HG02973 (cell line): ENCODE data around the gene APMAP.

ENCODE experiments used
- ATAC-seq: cut with Tn5 transposase; IDR thresholded peaks from one replicate; pipeline ENCODE4 v1.9.1; 2021; ENCODE audit warnings: moderate library complexity; ENCODE audit not compliant: unreplicated experiment

APMAP gene

DNA sequence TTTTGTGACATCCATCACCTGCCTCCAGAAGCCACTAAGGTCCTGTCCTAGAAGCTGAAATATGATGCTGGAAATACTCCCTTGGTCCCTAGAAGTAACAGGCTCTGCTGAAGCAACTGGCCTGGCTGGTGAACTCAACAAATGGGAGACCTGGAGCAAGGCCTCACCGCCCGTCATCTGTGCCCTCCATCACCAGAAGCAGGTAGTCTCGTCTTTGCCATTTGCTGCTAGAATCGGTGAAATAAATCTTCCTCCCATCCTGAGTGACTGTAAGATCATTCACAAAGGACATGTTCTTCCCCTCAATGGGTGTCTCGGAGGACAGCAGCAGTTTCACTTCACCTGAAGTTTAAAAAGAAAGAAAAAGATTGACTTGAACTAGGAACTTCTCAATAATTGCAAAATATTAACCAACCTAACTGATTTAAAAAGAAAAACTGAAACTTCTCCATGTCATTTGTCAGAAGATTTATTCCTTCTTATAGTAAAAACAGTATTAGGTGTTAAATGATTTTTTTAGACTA lies 22.5 kb downstream of the APMAP start:
- ATAC-seq: no peak

DNA sequence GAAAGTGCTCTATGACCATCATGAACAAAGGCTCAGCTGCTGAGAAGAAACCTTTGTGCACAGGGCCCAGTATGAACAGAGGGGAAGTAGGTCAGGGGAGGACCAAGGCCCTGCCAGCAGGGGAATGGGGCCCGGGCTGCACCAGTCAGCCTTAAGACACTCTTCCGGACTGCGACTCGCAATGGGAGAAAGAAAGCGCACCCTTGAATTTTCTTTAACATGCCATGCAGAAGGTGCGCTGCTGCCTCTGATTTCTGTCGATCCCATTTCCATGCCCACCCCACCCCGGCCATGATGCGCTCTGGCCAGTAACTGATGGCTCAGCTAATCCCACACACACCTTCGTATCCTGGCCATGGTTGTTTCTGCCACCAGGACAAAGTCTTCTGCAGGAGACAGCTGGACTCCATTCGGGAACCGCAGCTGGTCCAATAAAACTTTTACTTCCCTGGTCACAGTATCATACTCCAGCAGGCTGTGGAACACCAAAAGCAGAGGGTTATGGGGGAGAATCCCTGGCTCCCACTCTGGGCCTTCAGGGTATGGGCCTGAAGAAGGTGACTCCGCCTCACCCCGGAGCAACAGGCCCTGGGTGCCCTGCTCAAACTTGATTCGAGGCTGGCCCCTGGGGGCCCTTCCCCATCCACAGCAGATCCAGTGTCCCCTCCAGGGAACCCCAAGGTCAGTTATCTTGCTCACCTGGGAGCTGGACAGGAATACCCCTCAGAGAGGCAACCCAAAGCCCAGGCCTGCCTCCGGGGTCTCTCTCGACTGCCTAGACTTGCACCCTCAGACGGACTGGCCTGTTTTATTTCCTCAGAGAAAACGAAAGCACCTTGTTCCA lies 23.1 kb downstream of the APMAP start:
- ATAC-seq: no peak

- ATAC-seq: no peak
These were observed 24.2 kb downstream of the APMAP start for GRCh38 chr20:24968278-24968800.

DNA sequence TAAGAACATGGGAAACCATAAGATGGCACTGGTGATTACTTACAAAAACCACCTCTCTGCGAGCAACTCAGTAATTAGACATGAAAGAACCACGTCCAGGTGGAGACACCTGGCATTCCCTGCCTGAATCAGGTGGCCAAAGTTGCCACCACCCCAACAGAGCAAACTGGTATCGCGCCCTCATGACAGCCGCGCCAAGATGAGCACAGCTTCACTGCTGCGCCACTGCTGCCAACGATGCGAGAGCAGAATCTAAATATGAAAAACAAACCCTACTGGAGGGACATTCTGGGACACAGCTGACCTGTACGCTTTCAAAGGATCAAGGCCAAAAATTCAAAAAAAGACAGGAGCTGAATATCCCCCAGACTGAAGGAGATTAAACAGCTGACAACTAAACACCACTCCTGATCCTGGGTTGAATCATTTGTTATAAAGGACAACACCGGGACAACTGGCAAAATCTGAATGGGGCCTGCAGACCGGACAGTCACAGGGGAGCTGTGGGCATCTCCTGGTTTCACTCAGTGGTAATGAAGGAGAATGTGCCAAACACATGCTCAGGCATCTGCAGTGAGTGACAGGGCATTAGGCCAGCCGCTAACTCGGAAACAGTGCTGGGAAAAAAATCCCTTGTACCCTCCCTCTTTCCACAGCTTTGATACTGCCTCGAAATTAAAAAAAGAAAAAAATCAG lies 26.1 kb downstream of the APMAP start:
- ATAC-seq: no peak

GRCh38 chr20:24965065-24965919 lies 27.3 kb downstream of the APMAP start:
- ATAC-seq: no peak

DNA sequence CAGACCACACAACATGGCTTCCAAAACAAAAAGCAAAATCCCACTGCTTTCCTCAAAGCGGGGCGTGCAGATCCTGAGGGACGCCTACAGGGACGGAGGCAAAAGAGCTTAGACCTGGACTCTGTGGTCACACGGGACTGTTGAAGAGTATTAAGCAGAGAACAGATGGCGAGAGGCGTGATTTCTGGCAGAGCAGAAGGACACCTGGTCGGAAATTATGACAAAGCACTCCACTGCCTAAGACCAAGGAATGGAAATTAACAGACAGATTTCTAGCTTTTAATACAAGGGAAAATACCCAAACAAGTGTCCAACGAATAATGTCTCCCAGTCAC lies 28.1 kb downstream of the APMAP start:
- no peak for ATAC-seq

GRCh38 chr20:24963672-24964505 lies 28.7 kb downstream of the APMAP start:
- ATAC-seq: no peak

GRCh38 chr20:24962510-24962909 lies 30.0 kb downstream of the APMAP start:
- no peak for ATAC-seq

- no peak for ATAC-seq
These were observed 30.4 kb downstream of the APMAP start for GRCh38 chr20:24962182-24962492.

- no peak for ATAC-seq
These were observed 31.0 kb downstream of the APMAP start for GRCh38 chr20:24961384-24962181.

DNA sequence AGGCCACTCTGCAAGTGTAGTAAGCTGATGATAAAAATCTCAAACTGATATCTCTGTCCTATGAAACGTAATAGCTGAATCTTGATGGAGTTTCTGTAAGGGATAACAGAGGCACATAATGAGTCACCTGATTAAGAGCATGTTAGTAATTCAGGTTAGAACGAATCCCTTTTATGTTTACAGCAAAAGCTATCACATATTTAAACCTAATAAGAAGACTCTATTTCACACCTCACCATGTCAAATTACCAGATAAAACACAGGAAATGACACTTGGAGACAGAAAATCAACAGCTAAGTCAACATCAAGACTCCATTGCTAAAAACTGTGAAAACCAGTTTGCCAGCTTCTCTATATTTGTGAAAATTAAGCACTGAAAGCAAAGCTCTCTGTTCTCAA lies 31.7 kb downstream of the APMAP start:
- ATAC-seq: no peak

- no peak for ATAC-seq
These were observed 32.2 kb downstream of the APMAP start for GRCh38 chr20:24960302-24960801.

DNA sequence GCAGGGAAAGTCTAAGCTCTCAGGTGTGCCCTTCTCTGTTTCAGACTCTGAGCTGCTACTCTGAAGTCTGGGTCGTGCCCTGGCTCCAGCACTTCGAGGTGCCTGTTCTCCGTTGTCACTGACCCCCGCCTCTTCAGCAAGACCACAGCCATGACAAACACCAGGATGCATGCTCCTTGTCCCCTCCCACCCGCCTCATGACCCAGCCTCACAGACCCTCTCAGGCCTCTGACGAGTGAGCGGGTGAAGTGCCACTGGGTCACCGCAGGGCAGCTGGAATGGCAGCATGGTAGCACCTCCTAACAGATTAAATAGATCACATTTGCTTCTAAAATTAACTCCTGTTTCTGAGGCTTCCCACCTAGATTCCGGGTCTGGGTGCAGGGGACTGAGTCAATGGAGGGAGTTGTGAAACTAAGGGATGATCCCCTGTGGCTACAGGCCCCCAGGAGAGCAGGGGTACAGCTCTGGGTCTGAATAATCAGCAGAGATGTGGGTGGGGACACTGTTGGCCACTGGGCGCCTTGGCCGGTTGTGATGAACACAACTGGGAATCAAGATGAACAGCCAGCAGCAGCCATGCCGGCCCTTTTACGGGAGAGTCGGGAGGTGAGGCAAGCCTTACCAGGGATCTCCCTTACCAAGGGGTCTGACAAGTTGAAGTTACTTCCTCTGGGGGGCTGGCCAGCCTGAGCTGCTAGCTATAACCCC lies 32.8 kb downstream of the APMAP start:
- no peak for ATAC-seq

DNA sequence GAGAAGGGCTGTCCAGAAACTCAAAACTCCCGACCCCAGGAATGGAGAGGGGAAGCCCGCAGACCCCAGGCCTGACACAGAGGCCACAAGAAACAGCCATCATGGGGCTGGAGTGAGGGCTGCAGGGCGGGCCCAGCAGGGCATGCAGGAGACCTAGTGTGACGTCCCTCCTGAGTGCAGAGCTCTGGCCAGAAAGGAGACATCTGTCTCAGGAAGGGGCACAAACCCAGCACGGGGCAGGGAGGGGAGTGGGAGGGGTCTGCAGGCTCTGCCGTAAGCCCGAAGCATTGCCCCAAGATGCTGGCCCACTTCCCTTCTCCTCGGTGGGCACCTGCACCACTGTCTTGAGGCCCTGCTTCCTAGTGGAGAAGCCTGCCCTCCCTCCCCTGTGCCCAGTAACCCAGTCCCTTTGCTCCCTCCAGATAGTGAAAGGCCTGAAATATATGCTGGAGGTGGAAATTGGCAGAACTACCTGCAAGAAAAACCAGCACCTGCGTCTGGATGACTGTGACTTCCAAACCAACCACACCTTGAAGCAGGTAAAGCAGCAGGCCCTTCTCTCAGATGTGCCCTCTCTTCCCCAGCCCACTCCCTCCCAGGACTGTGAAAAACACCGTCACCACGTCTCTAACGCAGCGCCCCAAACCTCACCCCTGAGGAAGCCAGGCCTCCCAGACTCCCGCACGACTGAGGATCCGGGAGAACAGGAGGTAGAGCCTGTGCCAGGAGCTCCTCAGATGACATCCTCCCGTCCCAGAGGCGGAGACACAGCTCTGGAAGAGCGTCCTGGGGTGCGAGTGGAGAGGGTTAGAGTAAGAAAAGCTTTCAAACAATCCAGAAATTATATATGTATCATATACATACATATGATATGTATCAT lies 33.8 kb downstream of the APMAP start:
- ATAC-seq: no peak

- ATAC-seq: no peak
These were observed 35.1 kb downstream of the APMAP start for GRCh38 chr20:24957326-24958016.

DNA sequence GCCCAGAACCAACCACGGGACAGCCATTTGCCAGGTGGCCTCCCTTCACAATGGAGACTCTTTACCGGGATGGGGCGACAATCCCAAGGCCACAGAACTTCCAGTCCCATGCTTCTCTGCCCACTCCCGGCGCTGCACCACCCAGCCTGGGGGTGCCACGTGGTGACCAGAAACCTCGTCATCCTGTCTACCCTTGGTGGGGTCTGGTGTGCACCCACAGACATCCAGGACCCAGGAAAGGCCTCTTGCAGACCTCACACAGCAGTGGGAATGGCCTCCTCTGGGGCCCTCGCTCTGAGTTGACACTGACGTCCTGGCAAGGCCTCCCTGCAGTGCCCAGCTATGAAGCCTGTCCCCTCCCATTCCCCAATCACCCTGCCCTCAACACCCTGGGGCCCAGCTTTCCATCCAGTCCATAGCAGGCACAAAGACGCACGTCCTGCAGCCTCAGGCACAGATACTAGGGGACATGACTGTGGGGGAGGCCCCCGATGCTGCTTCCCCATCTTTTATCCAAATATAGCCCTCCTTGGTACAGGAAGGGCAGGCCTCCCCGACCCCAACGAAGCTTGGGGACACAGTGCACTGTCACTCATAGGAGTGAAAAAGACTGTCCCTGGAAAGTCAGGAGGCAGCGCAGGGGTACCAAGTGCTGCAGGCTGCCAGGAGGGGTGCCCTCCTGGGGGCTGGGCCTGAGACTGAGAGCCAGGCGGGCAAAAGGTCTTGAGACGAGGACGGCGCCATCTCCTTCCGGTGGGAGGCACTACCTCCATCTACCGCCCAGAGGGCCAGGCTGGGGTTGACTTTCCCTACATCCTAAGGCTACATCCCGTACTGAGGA lies 36.3 kb downstream of the APMAP start:
- ATAC-seq: no peak
